Measurements from ENCODE around the gene AKAP5. TPM values are rescaled to one million over a fixed set of nuclear protein-coding genes. Genes with fewer than 3 reads are reported as not detected.

The AKAP5 gene
- polyA plus RNA-seq, 3 donors: not detected

GRCh38 chr14:64507376-64508156 lies 42.3 kb downstream of the AKAP5 start:
- Histone ChIP-seq H3K4me3 (replicated peaks in 1 of 3; ENCODE audit: low read depth in 2 of 3, low read length in 3 of 3) (peak overlapping the region in 1 of 3 experiments; percentile 87), H3K4me1 (ENCODE audit: control insufficient read depth in 1 of 2, insufficient read depth in 2 of 2, low read length in 2 of 2) (peaks cover 61 to 82% of the 10 kb centered on the region in 2 donors), H3K36me3 (replicated peaks in 1 of 2; ENCODE audit: control insufficient read depth in 1 of 2, insufficient read depth in 2 of 2, low read length in 2 of 2) (no peaks in the 10 kb centered on the region), H3K9me3 (replicated peaks in 1 of 2; ENCODE audit: control insufficient read depth in 1 of 2, insufficient read depth in 1 of 2, low read length in 2 of 2) (no peaks in the 10 kb centered on the region), H3K27me3 (ENCODE audit: control insufficient read depth in 2 of 2, insufficient read depth in 2 of 2, low read length in 2 of 2) (no peaks in the 10 kb centered on the region), H3K4me2 (replicated peaks; ENCODE audit: extremely low read depth, low read length, poor library complexity, severe bottlenecking) (peak overlapping the region; percentile 91), H4K20me1 (ENCODE audit: insufficient read depth, low read length) (peaks cover 76% of the 10 kb centered on the region), H2AFZ (ENCODE audit: insufficient read depth, low read depth, low read length, poor library complexity, severe bottlenecking) (no peak overlapping the region), H3K9ac (ENCODE audit: insufficient read depth, low read length, poor library complexity, severe bottlenecking) (no peak overlapping the region), H3K79me2 (ENCODE audit: insufficient read depth, low read length) (peaks cover 84% of the 10 kb centered on the region), H3K27ac (ENCODE audit: low read depth in 1 of 2, low read length in 2 of 2) (peak overlapping the region in 1 of 2 donors; percentile 67)
- Mint-ChIP-seq H3K27me3 (ENCODE audit: low read depth in 3 of 3) (peaks cover 0 to 2% (median 2%) of the 10 kb centered on the region in 3 donors), H3K36me3 (no peaks in the 10 kb centered on the region), H3K4me3 (no peak overlapping the region), H3K4me1 (peaks cover 70% of the 10 kb centered on the region), H3K9me3 (no peaks in the 10 kb centered on the region), H3K27ac (peak overlapping the region in 5 of 7 donors; percentile 61 to 97 (median 72))
- 33% methylated on average over 1 of the region's 4 CpGs for WGBS (ENCODE audit: insufficient coverage)
- peak in 1 of 3 donors; percentile 50 for DNase-seq
- intact Hi-C loops (cut with micrococcal nuclease): loop anchor here (2.0 to 10.0 kb wide), 3 partner anchors 35 to 147 kb away; partner anchors contain the start of genes HSPA2 (in 1 of the 2) and MTHFD1 (in 1 of the 2)
- TF ChIP-seq CTCF (IDR thresholded peaks at IDR 0.05): no peak

GRCh38 chr14:64508215-64508776 lies 43.0 kb downstream of the AKAP5 start:
- Histone ChIP-seq H4K20me1 (ENCODE audit: insufficient read depth, low read length) (peaks cover 83% of the 10 kb centered on the region), H3K27me3 (ENCODE audit: control insufficient read depth in 2 of 2, insufficient read depth in 2 of 2, low read length in 2 of 2) (no peaks in the 10 kb centered on the region), H3K4me2 (replicated peaks; ENCODE audit: extremely low read depth, low read length, poor library complexity, severe bottlenecking) (peak overlapping the region; percentile 2), H3K4me3 (replicated peaks in 1 of 3; ENCODE audit: low read depth in 2 of 3, low read length in 3 of 3) (no peak overlapping the region), H3K4me1 (ENCODE audit: control insufficient read depth in 1 of 2, insufficient read depth in 2 of 2, low read length in 2 of 2) (peaks cover 57 to 75% of the 10 kb centered on the region in 2 donors), H3K9me3 (replicated peaks in 1 of 2; ENCODE audit: control insufficient read depth in 1 of 2, insufficient read depth in 1 of 2, low read length in 2 of 2) (no peaks in the 10 kb centered on the region), H3K36me3 (replicated peaks in 1 of 2; ENCODE audit: control insufficient read depth in 1 of 2, insufficient read depth in 2 of 2, low read length in 2 of 2) (no peaks in the 10 kb centered on the region), H3K9ac (ENCODE audit: insufficient read depth, low read length, poor library complexity, severe bottlenecking) (no peak overlapping the region), H3K27ac (ENCODE audit: low read depth in 1 of 2, low read length in 2 of 2) (no peak overlapping the region), H2AFZ (ENCODE audit: insufficient read depth, low read depth, low read length, poor library complexity, severe bottlenecking) (no peak overlapping the region), H3K79me2 (ENCODE audit: insufficient read depth, low read length) (peaks cover 85% of the 10 kb centered on the region)
- Mint-ChIP-seq H3K9me3 (no peaks in the 10 kb centered on the region), H3K4me3 (peak overlapping the region; percentile 35 to 47), H3K36me3 (no peaks in the 10 kb centered on the region), H3K4me1 (peaks cover 66% of the 10 kb centered on the region), H3K27me3 (ENCODE audit: low read depth in 3 of 3) (peaks cover 0 to 2% (median 2%) of the 10 kb centered on the region in 3 donors), H3K27ac (peak overlapping the region in 5 of 7 donors; percentile 47 to 85 (median 69))
- 36% methylated on average over 1 of the region's 1 CpG for whole genome bisulfite sequencing (ENCODE audit: insufficient coverage)
- DNase-seq: peak in 2 of 3 donors; percentile 11 to 28
- no peak for TF ChIP-seq CTCF (IDR thresholded peaks at IDR 0.05)
- intact Hi-C loops (cut with micrococcal nuclease): loop anchor here (5.0 to 10.0 kb wide), 2 partner anchors 34 to 147 kb away; partner anchors contain the start of gene HSPA2 (in 1 of the 2)
